ENCODE measurements around the gene PRKAR1B.

- TF ChIP-seq CTCF (IDR thresholded peaks at IDR 0.05) (no peak), POLR2A (IDR thresholded peaks at IDR 0.05) (no peak), POLR2AphosphoS5 (IDR thresholded peaks at IDR 0.05) (no peak)
Measured at GRCh38 chr7:531777-532176, 195.3 kb downstream of the PRKAR1B start.

All from sigmoid colon (tissue), 4 donors.